GM04504 (cell line): ENCODE measurements around the gene GPLD1.
A peak's percentile ranks its signal among the peaks of the same experiment; 100 is the strongest.
"Not testable (repeated sequence)": the region's sequence is repeated elsewhere in the genome, so short reads cannot be mapped to it uniquely, and the experiment has no call there.

Source experiments
- DNase-seq: peaks from one replicate; pipeline ENCODE4 v3.0.0-alpha.2; 2012; ENCODE audit warnings: low read depth

The GPLD1 gene

DNA sequence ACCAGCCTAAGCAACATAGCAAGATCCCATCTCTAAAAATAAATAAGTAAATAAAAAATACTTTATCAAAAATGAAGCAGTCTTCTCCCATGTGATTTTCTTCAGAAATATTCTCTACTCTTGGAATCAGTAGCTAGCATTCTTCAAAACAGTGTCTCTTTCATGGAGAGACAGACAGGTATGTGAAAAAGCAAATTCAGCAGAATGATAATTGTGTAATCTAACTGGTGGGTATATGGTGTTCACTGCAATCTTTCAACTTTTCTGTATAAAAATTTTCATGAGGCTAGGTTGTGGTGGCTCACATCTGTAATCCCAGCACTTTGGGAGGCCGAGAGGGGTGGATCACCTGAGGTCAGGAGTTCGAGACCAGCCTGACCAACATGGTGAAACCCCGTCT, 78.8 kb downstream of the GPLD1 start:
- no peak for DNase-seq

DNA sequence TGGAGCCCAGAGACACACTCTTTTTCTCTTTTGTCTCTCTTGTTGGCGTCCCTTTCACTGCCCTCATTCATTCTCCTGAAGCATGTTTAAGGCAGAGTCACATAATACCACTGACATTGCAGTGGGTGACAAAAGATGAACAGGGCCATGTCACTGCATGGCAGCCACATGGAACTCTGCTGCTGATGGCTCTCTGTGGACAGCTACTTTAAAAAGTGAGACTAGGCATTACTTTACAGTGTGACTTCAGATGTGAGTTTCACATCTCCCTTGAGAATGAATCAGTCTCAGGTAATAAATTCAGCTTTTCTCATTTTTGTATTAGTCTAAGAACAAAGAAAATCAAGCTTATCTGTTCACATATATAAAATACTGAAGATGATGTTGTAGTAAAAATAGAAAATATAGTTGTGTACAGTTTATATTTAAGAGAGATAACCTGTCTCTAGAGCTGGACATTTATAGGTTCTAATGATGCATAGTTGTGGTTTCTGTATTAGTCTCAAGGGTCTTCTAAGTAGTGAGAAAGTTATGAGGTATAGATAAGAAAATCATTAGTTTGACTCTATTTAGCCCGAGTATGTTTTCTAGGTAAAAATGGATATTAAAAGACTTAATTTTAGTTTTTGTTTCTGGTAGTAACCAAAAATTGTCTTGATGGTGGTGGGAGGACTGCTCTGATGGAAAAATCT, 80.5 kb downstream of the GPLD1 start:
- DNase-seq, result no peak

DNA sequence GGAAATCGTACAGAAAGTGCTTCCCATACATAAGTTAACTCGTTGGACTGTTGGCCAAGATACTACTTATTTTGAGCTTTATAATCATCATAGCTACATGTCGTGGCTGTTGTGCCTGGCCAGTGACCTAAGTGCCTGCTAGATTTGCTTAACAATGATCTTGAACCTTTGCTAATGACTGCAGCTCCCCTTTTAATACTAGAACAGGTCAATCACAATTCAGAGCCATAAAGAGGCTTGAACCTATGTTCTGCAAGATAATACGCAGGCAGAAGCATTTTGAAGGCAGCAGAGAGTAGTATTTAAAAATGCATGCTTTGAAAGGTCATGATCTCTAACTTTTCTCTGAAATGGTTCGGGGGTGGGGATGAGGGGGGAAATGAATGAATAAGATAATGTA, 84.1 kb downstream of the GPLD1 start:
- DNase-seq, result no peak

DNA sequence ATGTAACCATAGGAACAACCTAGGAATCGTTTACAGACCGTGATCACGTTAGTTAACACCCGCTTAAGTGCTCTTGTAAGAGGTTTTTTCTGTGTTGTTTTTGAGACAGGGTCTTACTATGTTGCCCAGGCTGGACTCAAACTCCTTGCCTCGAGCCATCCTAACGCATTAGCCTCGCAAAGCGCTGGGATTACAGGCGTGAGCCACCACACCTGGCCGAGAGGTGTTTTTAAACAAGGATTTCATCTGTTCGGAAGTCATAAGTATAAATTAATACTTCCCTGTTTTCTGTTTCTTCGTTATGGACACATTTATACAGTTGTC, 85.9 kb downstream of the GPLD1 start:
- no peak for DNase-seq

DNA sequence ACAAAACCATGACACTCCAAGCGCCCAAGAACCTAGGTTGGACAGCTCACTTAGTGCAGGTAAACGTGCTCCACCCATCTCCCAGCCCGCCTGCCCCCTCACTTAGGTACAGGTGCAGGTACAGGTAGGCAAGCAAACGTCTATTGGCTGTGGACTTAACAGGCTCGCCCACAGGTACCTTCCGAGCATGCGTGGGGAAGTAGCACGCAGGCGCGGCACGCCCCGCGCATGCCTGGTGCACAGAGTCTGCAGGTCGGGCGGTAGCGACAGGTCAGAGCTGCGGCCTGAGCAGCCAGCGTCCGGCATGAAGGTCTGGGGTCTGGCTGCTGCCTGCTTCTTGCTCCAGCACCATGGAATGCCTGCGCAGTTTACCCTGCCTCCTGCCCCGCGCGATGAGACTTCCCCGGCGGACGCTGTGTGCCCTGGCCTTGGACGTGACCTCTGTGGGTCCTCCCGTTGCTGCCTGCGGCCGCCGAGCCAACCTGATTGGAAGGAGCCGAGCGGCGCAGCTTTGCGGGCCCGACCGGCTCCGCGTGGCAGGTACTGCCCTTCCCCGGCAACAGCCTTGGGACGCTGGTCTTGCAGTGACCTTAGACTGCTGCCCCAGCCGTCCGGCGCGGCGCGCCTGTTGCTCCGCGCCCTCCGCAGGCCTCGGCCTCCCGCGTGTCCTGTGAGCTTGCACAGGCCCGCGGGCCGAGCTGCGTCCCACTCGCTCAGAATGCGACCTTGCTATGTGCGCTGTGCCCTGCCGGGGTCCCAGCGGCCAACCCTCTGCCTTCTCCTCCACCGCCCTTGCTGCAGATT, 86.5 kb downstream of the GPLD1 start, which contains the start of gene MRS2:
TSS of gene MRS2 (plus strand) at position 240 of the 804 bp plus-strand sequence. CDS start at position 351, 111 bp downstream.
- peak; percentile 46 for DNase-seq

DNA sequence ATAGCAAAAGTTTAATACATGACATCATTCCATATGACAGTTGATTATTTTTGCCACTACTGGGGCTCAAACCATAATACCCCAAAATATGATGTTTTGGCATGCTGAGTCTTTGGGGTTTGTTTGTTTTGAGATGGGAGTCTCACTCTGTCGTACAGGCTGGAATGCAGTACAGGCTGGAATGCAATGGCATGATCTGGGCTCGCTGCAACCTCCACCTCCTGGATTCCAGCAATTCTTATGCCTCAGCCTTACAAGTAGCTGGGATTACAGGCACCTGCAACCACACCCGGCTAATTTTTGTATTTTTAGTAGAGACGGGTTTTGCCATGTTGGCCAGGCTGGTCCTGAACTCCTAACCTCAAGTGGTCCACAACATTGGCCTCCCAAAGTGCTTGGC, 87.9 kb downstream of the GPLD1 start:
- DNase-seq, result no peak

DNA sequence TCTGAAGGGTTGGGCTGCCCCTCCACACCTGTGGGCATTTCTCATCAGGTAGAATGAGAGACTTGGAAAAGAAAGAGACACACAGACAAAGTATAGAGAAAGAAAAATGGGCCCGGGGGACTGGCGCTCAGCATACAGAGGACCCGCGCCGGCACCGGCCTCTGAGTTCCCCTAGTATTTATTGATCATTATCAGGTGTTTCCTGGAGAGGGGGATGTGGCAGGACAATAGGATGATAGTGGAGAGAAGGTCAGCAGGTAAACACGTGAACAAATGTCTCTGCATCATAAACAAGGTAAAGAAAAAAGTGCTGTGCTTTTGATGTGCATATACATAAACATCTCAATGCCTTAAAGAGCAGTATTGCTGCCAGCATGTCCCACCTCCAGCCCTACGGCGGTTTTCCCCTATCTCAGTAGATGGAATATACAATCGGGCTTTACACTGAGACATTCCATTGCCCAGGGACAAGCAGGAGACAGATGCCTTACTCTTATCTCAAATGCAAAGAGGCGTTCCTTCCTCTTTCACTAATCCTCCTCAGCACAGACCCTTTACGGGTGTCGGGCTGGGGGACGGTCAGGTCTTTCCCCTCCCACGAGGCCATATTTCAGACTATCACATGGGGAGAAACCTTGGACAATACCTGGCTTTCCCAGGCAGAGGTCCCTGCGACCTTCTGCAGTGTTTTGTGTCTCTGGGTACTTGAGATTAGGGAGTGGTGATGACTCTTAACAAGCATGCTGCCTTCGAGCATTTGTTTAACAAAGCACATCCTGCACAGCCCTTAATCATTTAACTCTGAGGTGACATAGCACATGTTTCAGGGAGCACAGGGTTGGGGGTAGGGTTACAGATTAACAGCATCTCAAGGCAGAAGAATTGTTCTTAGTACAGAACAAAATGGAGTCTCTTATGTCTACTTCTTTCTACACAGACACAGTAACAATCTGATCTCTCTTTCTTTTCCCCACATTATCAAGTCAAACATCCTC, 89.0 kb downstream of the GPLD1 start:
- not testable (repeated sequence) for DNase-seq

DNA sequence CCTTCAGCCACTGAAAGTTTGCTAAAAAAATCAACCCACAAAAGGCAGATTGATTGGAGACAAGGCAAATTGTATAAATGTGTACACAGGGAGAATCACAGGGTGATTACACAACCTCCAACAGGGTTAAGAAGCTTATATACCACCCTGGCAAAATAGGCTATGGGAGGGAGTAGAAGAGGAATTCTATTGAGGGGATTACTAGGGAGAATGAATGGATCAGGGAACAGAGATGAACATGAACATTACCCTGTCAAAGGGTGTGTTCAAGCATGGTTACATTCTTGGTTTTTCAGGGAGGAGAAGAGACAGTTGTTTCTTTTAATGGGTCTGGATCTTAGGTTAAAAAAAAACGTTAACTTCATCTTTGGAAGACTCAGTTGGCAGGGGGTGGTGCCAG, 91.7 kb downstream of the GPLD1 start:
- DNase-seq, result no peak

DNA sequence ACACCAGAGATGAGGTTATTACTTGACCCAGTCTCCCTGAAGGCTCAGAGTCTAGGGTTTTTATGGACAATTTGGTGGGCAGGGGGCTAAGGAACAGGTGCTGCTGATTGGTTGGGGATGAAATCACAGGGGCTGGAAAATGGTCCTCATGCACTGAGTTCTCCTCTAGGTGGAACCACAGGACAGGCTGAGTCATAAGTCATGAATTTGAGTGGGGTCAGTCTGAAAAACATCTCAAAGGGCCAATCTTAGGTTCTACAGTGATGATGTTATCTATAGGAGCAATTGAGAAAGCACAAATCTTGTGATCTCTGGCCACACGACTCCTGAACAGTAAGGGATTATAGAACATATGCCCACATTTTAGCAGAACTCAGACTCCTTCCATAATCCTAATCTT, 92.6 kb downstream of the GPLD1 start:
- no peak for DNase-seq

DNA sequence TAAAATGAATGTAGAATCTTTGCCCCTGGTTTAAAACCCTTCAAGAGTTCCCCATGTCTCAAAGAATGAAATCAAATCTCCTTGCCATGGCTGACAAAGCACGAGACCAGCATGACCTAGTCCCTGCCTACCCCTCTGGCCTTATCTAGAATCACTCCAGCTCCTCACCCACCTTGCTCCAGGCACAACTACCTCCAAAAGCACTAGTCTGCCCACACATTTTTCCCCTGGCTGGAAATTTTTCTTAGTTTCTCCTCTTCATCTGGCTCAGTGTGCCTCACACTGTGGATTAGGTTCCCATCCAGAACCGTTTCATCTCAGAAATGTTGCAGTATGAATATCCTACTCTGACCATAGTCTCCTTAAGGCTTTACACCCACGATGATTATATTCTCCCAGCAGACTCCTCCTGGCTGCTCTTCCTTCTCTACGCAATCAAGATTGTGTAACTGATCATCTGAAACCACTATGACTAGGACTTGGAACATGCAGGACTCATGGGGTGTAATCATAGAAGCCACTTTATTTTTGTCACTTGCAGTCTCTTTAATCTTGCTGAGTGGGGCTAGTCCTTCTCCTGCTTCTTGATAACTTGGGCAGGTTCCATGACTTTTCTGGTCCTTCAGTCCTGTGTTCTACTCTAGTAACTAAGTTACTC, 94.5 kb downstream of the GPLD1 start:
- DNase-seq, result peak; percentile 70

DNA sequence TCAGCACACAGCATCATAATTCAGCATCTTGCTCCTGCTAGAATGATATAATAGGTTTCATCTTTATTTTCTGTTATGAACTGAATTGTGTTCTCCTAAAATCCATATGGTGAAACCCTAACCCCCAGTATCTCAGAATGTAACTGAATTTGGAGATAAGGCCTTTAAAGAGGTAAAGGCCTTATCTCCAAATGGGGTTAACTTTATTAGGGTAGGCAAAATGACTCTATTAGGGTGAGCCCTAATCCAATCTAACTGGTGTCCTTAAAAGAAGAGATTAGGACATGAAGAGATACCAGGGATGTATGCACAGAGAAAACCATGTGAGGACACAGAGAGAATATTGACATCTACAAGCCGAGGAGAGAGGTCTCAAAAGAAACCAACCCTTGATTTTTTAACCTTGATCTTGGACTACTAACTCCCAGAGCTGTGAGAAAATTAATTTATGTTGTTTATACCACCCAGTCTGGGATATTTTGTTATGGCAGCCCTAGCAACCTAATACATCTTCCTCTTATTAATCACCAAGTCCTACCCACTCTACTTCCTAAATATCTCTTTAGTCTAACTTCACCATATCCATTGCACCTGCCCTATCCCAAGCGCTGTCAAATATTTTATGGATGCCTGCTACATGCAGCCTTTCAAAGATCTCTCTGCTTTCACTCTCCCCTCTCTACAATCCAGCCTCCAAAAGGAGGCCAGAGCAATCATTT, 95.2 kb downstream of the GPLD1 start:
- no peak for DNase-seq

DNA sequence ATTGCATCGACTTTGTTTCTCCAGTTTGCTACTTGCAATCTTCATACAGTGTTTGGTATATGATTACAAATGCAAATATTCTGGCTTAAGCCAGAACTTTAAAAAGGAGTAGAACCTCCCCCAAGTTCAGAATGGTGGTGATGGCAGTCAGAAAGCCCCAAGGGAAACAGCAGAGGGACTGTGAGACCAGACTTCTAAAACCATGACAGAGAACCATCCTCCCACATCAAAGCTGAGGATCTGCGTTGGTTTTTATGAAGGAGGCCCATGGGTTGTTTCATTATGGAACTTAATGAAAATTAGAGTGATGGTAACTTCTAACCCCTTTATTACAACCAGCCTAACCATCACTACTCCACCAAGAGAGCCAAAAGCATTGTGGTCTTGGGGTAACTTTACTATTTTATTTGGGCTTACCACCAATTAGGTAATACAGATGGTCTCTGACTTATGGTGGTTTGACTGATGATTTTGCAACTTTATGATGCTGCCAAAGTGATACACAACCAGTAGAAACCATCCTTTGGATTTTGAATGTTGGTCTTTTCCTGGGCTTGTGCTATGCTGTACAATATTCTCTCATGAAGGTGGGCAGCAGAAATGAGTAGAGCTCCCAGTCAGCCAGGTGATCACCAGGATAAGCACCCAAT, 97.5 kb downstream of the GPLD1 start:
- DNase-seq, result no peak

DNA sequence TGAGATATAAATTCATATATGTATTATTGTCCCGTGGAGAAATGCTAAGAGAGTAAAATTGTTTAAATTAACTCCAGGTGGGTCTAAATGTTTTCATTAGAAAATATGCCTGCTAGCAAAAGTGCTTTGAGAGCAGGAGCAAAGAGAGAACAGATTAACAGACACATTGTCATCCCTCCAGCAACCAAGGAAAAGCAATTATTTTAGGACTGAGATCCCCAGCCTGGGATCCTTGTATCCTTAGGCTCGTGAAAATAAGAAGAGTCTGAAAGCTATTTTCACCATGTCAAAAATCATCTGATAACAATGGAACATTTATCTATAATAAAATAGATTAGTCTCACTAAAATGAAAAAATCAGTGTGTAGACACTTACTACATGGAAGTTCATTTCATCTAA, 98.2 kb downstream of the GPLD1 start:
- no peak for DNase-seq

DNA sequence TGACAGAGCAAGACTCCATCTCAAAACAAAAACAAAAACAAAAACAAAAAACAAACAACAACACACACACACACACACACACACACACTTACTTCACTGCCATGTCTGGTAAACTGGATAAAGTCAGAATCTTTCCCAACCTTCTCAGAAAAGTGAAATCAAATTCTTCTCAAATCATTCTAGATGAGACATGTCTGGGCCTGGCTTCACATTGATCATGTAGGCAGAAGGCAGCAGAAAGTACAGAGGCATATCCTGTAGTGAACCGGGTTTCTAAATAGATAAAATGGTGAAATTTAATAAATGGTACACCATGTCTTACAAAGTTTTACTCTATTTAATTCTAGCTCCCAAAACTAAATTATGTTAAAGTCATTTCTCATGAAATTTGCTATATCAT, 101.6 kb downstream of the GPLD1 start:
- DNase-seq, result no peak

DNA sequence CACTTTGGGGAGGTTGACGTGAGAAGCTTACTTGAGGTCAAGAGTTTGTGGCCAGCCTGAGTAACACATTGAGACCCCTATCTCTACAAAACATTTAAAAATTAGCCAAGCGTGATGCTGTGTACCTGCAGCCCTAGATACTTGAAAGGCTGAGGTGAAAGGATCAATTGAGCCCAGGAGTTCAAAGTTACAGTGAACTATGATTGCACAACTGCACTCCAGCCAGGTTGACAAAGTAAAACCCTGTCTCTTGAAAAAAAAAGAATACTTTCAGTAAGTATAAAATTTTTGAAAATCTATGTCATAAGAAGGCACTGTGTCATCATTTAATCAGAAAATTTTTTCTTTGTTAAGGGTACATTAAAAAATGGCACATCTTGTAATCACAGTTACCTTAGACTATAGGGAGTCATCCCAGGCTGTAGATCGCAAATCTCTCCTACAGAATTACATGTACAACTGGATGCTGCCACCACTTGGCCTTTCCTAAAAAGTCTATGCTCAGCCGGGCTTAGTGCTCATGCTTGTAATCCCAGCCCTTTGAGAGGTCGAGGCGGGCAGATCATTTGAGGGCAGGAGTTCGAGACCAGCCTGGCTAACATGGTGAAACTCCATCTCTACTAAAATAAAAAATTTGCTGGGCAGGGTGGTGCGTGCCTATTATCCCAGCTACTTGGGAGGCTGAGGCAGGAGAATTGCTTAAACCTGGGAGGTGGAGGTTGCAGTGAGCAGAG, 103.7 kb downstream of the GPLD1 start:
- DNase-seq, result no peak

DNA sequence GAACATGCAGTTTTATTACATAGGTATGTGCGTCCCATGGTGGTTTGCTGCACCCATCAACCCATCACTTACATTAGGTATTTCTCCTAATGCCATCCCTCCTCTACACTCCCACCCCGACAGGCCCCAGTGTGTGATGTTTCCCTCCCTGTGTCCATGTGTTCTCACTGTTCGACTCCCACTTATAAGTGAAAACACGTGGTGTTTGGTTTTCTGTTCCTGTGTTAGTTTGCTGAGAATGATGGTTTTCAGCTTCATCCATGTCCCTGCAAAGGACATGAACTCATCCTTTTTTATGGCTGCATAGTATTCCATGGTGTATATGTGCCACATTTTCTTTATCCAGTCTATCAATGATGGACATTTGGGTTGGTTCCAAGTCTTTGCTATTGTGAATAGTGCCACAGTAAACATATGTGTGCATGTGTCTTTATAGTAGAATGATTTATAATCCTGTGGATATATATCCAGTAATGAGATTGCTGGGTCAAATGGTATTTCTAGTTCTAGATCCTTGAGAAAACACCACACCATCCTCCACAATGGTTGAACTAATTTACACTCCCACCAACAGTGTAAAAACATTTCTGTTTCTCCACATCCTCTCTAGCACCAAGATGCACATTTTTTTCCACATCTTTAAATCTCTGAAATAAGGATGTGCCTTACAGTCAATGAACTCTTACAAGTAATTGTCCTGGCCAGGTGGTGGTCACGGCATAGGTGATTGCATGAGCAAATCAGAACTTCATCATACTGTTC, 104.8 kb downstream of the GPLD1 start:
- not testable (repeated sequence) for DNase-seq

DNA sequence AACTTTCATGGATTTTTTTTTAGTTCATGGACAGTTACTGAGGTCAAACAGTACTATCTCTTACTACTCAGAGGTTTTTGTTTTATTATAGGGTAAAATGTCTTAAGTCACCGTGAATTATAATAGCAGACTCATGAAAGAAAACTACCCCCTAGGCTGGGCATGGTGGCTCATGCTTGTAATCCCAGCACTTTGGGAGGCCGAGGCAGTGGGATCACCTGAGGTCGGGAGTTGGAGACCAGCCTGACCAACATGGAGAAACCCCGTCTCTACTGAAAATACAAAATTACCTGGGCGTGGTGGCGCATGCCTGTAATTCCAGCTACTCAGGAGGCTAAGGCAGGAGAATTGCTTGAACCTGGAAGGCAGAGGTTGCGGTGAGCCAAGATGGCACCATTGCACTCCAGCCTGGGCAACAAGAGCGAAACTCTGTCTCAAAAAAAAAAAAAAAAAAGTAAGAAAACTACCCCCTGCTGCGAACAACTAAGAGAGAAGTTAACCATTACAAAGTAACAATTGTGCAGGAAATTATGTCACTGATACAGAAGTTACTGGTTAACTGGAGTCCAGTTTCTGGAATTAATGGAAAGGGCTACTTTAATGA, 106.4 kb downstream of the GPLD1 start:
- not testable (repeated sequence) for DNase-seq

DNA sequence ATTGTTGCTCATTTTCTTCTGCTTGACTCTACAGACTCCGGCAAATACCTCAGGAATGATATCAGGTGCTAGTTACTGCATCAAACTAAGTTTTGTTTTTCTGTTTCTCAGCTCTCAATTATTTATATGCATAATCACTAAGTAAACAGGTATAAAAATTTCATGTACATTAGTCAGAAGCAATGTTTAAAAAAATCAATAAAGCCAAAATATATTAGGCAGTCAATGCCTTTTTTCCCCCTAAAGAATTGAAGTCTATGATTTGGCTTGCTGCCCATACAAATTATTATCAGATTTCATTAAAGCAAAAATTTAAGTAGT, 107.2 kb downstream of the GPLD1 start:
- no peak for DNase-seq
